ENCODE results near the gene P2RX6. TPM values are rescaled to one million over a fixed set of nuclear protein-coding genes. Genes with fewer than 3 reads are reported as not detected.

The P2RX6 gene
- total and polyA plus RNA-seq, 9 of the 15 experiments (the other 6 are each of a cell fraction or from before 2014, with no cell fraction given): 0.01 to 3.9 (median 1.5) TPM; not detected in 1

DNA sequence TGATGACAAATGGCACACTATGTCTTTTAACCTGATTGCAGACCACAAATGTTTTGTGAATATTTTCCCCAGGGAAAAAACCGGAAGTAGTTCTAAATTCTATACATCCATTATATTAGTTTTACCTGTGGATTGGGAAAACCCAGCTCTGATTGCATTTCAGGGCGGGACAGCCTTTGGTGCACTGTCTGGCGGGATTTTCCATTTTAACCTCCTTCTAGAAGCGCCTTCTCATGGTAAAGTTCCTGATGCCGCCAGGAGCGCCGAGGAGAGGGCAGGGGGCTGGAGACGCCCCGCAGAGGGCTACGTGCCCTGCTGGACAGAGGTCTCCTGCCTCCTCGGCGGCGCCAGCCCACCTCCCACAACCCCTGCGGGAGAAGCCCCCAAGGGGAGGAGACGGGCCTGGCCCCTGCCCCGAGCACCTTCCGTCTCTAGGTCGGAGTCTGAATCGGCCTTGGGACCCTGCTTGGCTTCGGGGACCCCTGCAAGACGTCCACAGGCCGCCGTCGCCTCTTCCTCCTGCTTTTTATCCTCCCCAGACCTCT is 1.2 kb upstream of the P2RX6 start (continued):
- TF ChIP-seq SMAD3 (CRISPR knock-in tag; conservative IDR thresholded peaks at IDR 0.05): 0 out of 2 replicates have a peak, but pooled peaks have one; percentile 11
- TF ChIP-seq, protein P1, sequence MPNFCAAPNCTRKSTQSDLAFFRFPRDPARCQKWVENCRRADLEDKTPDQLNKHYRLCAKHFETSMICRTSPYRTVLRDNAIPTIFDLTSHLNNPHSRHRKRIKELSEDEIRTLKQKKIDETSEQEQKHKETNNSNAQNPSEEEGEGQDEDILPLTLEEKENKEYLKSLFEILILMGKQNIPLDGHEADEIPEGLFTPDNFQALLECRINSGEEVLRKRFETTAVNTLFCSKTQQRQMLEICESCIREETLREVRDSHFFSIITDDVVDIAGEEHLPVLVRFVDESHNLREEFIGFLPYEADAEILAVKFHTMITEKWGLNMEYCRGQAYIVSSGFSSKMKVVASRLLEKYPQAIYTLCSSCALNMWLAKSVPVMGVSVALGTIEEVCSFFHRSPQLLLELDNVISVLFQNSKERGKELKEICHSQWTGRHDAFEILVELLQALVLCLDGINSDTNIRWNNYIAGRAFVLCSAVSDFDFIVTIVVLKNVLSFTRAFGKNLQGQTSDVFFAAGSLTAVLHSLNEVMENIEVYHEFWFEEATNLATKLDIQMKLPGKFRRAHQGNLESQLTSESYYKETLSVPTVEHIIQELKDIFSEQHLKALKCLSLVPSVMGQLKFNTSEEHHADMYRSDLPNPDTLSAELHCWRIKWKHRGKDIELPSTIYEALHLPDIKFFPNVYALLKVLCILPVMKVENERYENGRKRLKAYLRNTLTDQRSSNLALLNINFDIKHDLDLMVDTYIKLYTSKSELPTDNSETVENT (CRISPR knock-in tag; IDR thresholded peaks at IDR 0.05): peak; percentile 97
- TF ChIP-seq E2F1 (CRISPR knock-in tag; IDR thresholded peaks at IDR 0.05): no peak
- no peak for TF ChIP-seq CXXC5 (CRISPR knock-in tag; IDR thresholded peaks at IDR 0.05)
- TF ChIP-seq NFE2L1 (tag; IDR thresholded peaks at IDR 0.05; ENCODE audit: borderline replicate concordance, low read depth): no peak
- no peak for TF ChIP-seq MTF1 (CRISPR knock-in tag; IDR thresholded peaks at IDR 0.05; ENCODE audit: borderline replicate concordance)
- no peak for TF ChIP-seq RBM17 (IDR thresholded peaks at IDR 0.05; ENCODE audit: borderline replicate concordance, low read depth, low read length)
- peak; percentile 81 for TF ChIP-seq ELF4 (CRISPR knock-in tag; IDR thresholded peaks at IDR 0.05)
- TF ChIP-seq, protein P2, sequence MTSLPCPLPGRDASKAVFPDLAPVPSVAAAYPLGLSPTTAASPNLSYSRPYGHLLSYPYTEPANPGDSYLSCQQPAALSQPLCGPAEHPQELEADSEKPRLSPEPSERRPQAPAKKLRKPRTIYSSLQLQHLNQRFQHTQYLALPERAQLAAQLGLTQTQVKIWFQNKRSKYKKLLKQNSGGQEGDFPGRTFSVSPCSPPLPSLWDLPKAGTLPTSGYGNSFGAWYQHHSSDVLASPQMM (CRISPR knock-in tag; IDR thresholded peaks at IDR 0.05): no peak
- no peak for TF ChIP-seq GABPA (tag; conservative IDR thresholded peaks at IDR 0.05; ENCODE audit: low read depth)
- TF ChIP-seq, protein P3, sequence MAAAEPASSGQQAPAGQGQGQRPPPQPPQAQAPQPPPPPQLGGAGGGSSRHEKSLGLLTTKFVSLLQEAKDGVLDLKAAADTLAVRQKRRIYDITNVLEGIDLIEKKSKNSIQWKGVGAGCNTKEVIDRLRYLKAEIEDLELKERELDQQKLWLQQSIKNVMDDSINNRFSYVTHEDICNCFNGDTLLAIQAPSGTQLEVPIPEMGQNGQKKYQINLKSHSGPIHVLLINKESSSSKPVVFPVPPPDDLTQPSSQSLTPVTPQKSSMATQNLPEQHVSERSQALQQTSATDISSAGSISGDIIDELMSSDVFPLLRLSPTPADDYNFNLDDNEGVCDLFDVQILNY (CRISPR knock-in tag; IDR thresholded peaks at IDR 0.05): no peak
- TF ChIP-seq KDM1A (IDR thresholded peaks at IDR 0.05): no peak
- TF ChIP-seq ZBTB2 (IDR thresholded peaks at IDR 0.05): no peak
- 0 out of 2 replicates have a peak, but pooled peaks have one; percentile 72 for TF ChIP-seq SPI1 (IDR thresholded peaks at IDR 0.05; ENCODE audit: borderline replicate concordance, low read depth, low read length)
- no peak for TF ChIP-seq CHD1 (IDR thresholded peaks at IDR 0.05; ENCODE audit: low read length)
- no peak for TF ChIP-seq NUFIP1 (IDR thresholded peaks at IDR 0.05; ENCODE audit: partially characterized antibody)
- TF ChIP-seq, protein P4, sequence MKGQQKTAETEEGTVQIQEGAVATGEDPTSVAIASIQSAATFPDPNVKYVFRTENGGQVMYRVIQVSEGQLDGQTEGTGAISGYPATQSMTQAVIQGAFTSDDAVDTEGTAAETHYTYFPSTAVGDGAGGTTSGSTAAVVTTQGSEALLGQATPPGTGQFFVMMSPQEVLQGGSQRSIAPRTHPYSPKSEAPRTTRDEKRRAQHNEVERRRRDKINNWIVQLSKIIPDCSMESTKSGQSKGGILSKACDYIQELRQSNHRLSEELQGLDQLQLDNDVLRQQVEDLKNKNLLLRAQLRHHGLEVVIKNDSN (CRISPR knock-in tag; IDR thresholded peaks at IDR 0.05): no peak
- no peak for TF ChIP-seq CBX1 (IDR thresholded peaks at IDR 0.05; ENCODE audit: low read depth)
- TF ChIP-seq ZNF24 (IDR thresholded peaks at IDR 0.05): no peak
- TF ChIP-seq, protein P5, sequence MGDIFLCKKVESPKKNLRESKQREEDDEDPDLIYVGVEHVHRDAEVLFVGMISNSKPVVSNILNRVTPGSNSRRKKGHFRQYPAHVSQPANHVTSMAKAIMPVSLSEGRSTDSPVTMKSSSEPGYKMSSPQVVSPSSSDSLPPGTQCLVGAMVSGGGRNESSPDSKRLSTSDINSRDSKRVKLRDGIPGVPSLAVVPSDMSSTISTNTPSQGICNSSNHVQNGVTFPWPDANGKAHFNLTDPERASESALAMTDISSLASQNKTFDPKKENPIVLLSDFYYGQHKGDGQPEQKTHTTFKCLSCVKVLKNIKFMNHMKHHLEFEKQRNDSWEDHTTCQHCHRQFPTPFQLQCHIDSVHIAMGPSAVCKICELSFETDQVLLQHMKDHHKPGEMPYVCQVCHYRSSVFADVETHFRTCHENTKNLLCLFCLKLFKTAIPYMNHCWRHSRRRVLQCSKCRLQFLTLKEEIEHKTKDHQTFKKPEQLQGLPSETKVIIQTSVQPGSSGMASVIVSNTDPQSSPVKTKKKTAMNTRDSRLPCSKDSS (IDR thresholded peaks at IDR 0.05; ENCODE audit: low read depth, partially characterized antibody): no peak

All from K562 (cell line).